ENCODE measurements around the gene CRY1.

GRCh38 chr12:107090711-107091110 is 2.6 kb downstream of the CRY1 start:
- no peak for TF ChIP-seq CTCF (IDR thresholded peaks at IDR 0.05 in 4 of 5, conservative IDR thresholded peaks at IDR 0.05 in 1 of 5)
- TF ChIP-seq POLR2A (IDR thresholded peaks at IDR 0.05): no peak

Measured in gastrocnemius medialis (tissue), 4 donors.